Breast epithelium (tissue), 4 donors: ENCODE measurements around the gene KLHL29. TPM values are rescaled to one million over a fixed set of nuclear protein-coding genes. Genes with fewer than 3 reads are reported as not detected.

Experiments
- DNase-seq, 2 donors: peaks; one replicate each; pipeline ENCODE4 v3.0.0-alpha.2; 2019; ENCODE audit warnings: low spot score in 2 of 2
- H3K27ac ChIP-seq, 2 donors: fragments of 200-600 bp; sonication (generic) in 1 of 2; one replicate each; pipeline ENCODE4 v1.5.1; 2016 to 2019; ENCODE audit warnings: mild to moderate bottlenecking in 1 of 2
- H3K27me3 ChIP-seq, 2 donors: fragments of 200-600 bp; sonication (generic) in 1 of 2; one replicate each; pipeline versions ENCODE4 v1.5.1 to v1.6.0; 2017 to 2019; ENCODE audit warnings: control low read depth in 1 of 2, mild to moderate bottlenecking in 1 of 2
- H3K36me3 ChIP-seq: fragments of 200-600 bp; one replicate; pipeline ENCODE4 v1.5.1; 2019
- H3K4me1 ChIP-seq, 2 donors: fragments of 200-600 bp; sonication (generic); one replicate each; pipeline ENCODE4 v1.5.1; 2016 to 2019; ENCODE audit warnings: control low read depth in 1 of 2
- H3K4me3 ChIP-seq, 3 donors: fragments of 200-600 bp; sonication (generic); 1 replicate in 2 of 3; 2 replicates in 1 of 3; pipeline ENCODE4 v1.5.1; 2016 to 2019; ENCODE audit warnings: mild to moderate bottlenecking in 3 of 3, moderate library complexity in 2 of 3
- H3K9me3 ChIP-seq, 2 donors: fragments of 200-600 bp; sonication (generic) in 1 of 2; one replicate each; pipeline ENCODE4 v1.5.1; 2016 to 2019; ENCODE audit warnings: control low read depth in 1 of 2
- POLR2A ChIP-seq: fragments of 450-650 bp; IDR thresholded peaks from one replicate; pipeline ENCODE4 v1.6.1; 2016; ENCODE audit warnings: antibody characterized with exemption, mild to moderate bottlenecking, moderate library complexity
- POLR2AphosphoS5 ChIP-seq, 3 donors: sonication (generic); formaldehyde crosslinking; IDR thresholded peaks; one replicate each; pipeline ENCODE4 v1.6.1; 2017; ENCODE audit warnings: antibody characterized with exemption in 3 of 3
- intact Hi-C: fragments of 100-400 bp; cut with DNase I; formaldehyde crosslinking; loops from one replicate; pipeline ENCODE4 v1.15.1; 2023; ENCODE audit warnings: low total_unique reads
- total RNA-seq, 3 donors: library from RNA; depleted of rRNA; stranded (reverse); fragments of >200 nt; gene quantifications; one replicate each; pipeline ENCODE4 v1.1.0, GENCODE V29; 2016
- TF ChIP-seq, protein P1 (sequence below), 3 donors: fragments of 450-650 bp; IDR thresholded peaks; one replicate each; pipeline ENCODE4 v1.5.1; 2016 to 2017; ENCODE audit warnings: antibody characterized with exemption in 3 of 3, mild to moderate bottlenecking in 3 of 3, moderate library complexity in 3 of 3

The KLHL29 gene
- total RNA-seq, 3 donors from 2014 or later, result 4.5 to 20.9 (median 14.7) TPM

DNA sequence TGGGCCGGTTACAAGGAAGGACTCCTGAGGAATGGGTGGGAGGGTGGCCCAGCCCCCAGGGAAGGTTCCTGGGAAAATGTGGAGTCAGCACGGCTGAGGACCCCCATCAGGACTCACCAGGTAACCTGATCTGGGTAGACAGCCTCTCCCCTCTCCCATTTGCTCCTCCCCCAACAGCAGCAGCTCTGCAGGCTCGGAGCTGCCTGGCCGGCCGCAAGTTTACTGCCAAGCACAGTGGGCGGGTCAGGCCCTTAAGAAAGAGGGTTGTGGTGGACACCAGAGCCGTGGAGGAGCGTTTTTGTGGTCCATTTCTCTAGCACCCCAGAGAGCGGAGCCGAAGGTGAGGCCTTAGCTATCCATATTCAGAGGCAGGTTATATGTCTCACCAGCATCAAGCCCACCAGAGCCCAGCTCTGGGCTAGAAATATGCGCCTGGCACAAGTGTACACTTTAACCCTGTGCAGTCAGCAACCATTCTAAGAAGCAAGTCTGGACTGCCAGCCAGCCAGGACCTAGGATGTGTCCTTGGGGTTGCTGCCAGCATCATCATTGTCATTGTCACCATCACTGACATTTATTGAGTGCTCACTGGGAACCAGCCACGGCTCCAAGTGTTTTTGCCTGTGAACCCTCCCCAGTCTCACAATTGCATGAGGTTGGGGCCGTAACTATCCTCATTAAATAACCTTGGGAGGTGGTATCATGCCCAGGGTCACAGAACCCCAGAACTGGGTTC, 190.1 kb downstream of the KLHL29 start:
- no peaks in the 10 kb centered on the region for H3K27me3 ChIP-seq
- no peaks in the 10 kb centered on the region for H3K36me3 ChIP-seq
- TF ChIP-seq, protein P1, sequence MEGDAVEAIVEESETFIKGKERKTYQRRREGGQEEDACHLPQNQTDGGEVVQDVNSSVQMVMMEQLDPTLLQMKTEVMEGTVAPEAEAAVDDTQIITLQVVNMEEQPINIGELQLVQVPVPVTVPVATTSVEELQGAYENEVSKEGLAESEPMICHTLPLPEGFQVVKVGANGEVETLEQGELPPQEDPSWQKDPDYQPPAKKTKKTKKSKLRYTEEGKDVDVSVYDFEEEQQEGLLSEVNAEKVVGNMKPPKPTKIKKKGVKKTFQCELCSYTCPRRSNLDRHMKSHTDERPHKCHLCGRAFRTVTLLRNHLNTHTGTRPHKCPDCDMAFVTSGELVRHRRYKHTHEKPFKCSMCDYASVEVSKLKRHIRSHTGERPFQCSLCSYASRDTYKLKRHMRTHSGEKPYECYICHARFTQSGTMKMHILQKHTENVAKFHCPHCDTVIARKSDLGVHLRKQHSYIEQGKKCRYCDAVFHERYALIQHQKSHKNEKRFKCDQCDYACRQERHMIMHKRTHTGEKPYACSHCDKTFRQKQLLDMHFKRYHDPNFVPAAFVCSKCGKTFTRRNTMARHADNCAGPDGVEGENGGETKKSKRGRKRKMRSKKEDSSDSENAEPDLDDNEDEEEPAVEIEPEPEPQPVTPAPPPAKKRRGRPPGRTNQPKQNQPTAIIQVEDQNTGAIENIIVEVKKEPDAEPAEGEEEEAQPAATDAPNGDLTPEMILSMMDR (IDR thresholded peaks at IDR 0.05), result no peak
- no peak for TF ChIP-seq POLR2A
- no peak for TF ChIP-seq POLR2AphosphoS5 (IDR thresholded peaks at IDR 0.05)
- intact Hi-C loops, result no loop called here
- H3K4me1 ChIP-seq, result no peaks in the 10 kb centered on the region
- DNase-seq, result no peak
- H3K27ac ChIP-seq, result no peak overlapping the region
- no peak overlapping the region for H3K4me3 ChIP-seq
- H3K9me3 ChIP-seq, result no peaks in the 10 kb centered on the region

DNA sequence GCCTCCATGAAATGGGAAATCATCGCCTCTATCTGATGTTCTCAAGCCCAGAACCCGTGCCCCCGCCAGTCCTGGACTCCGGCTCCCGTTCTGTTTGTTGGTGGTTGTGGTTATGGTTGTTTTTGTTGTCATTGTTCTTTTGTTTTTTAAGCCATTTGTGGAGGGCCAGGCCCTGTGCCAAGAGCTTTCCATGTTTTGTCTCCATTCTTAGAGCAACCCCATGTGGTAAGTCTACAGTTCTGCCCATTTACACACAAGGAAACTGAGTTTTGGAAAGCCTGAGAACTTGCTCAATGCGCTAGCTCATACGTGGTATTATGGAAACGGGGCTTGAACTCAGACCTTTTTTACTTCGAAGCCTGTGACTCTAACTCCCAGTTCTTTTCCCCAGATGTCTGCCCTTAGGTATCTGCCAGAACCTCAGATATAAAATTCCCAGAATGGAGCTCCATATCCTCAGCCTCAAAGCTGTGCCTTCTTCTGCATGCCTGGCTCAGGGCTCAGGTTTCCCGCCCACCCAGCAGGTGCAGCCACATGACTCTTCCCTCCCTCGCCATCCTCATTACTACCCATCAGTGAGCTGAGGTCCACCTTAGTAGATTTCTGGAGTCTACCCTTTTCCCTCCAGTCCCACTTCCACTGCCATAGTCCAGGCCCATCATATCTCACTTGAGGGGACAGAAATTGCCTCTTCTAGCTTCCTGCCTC, 194.1 kb downstream of the KLHL29 start:
- no peaks in the 10 kb centered on the region for H3K36me3 ChIP-seq

DNA sequence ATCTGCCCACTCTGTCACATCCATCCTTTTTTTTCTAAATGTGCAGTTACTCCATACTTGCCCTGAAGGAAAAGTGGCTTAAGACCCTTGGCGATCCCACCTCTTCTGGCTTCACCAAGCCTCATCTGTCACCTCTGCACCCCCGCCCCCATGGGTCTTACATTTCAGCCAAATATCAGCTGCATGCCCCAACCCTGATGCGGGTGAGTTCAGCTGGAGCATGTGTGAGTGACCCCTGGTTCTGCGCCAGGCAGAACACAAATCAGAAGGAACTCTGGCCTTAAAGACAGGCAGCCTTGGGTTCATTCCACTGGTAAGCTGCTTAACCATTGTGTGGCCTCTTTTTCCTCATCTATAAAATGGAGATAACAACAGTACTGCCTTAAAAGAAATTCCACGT, 194.7 kb downstream of the KLHL29 start:
- Histone ChIP-seq H3K4me1 (no peaks in the 10 kb centered on the region), H3K36me3 (no peaks in the 10 kb centered on the region), H3K4me3 (no peak overlapping the region), H3K27ac (no peak overlapping the region), H3K9me3 (no peaks in the 10 kb centered on the region), H3K27me3 (no peaks in the 10 kb centered on the region)
- TF ChIP-seq POLR2AphosphoS5 (IDR thresholded peaks at IDR 0.05), result no peak
- TF ChIP-seq, protein P1 (IDR thresholded peaks at IDR 0.05), result no peak
- TF ChIP-seq POLR2A, result no peak
- no peak for DNase-seq
- intact Hi-C loops, result no loop called here

More for the DNA sequence above, 194.1 kb downstream of the KLHL29 start:
- Histone ChIP-seq H3K27me3 (no peaks in the 10 kb centered on the region), H3K4me3 (no peak overlapping the region), H3K4me1 (no peaks in the 10 kb centered on the region), H3K9me3 (no peaks in the 10 kb centered on the region), H3K27ac (no peak overlapping the region)
- intact Hi-C loops, result no loop called here
- no peak for DNase-seq
- TF ChIP-seq POLR2A (no peak), POLR2AphosphoS5 (IDR thresholded peaks at IDR 0.05) (no peak)
- TF ChIP-seq, protein P1 (IDR thresholded peaks at IDR 0.05), result no peak

DNA sequence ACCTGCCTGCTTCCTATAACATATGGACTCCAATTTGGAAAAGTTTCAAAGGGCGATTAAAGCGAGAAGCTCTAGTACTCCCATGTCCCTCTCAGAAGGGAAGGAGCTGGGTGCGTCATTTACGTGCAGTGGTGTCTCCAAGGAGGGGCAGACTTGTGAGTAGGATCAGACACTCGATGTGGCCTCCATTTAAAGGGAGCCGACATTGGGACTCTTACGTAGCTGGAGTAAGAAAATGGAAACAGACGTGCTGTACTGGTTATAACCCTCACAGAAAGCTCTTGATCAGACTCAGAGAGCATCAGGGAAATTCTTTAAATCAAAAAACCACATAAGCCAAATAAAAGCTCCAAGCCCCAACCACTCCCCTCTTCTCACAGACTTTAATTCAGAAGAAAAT, 198.5 kb downstream of the KLHL29 start:
- intact Hi-C loops, result no loop called here

More for the DNA sequence above, 198.5 kb downstream of the KLHL29 start:
- TF ChIP-seq POLR2AphosphoS5 (IDR thresholded peaks at IDR 0.05) (no peak), POLR2A (no peak)
- TF ChIP-seq, protein P1 (IDR thresholded peaks at IDR 0.05), result no peak
- no peak for DNase-seq
- H3K36me3 ChIP-seq, result no peaks in the 10 kb centered on the region
- H3K4me3 ChIP-seq, result no peak overlapping the region
- no peaks in the 10 kb centered on the region for H3K4me1 ChIP-seq
- no peak overlapping the region for H3K27ac ChIP-seq
- H3K27me3 ChIP-seq, result no peaks in the 10 kb centered on the region
- no peaks in the 10 kb centered on the region for H3K9me3 ChIP-seq
